OCI-LY3 (cell line): ENCODE measurements around the gene ARHGAP8.

Source experiments
- H2AFZ ChIP-seq: fragments of 200-600, 300-600 bp; shearing (Covaris generic); 2 replicates; pipeline ENCODE4 v1.6.0; 2014; ENCODE audit warnings: antibody characterized with exemption, low read depth, low read length
- H3K27ac ChIP-seq: fragments of 200-600, 300-600 bp; sonication (generic); 2 replicates; pipeline ENCODE4 v1.5.1; 2014; ENCODE audit warnings: mild to moderate bottlenecking, low read length, moderate library complexity, mixed read lengths
- H3K27me3 ChIP-seq: fragments of 200-600, 300-600 bp; sonication (generic); 2 replicates; pipeline ENCODE4 v1.6.1; 2014; ENCODE audit warnings: low read depth, low read length, mixed read lengths
- H3K36me3 ChIP-seq: fragments of 200-600, 300-600 bp; sonication (generic); replicated peaks from 2 replicates; pipeline ENCODE3; 2014; ENCODE audit warnings: low read depth, low read length, mixed read lengths
- H3K4me1 ChIP-seq: fragments of 300-600, 200-600 bp; sonication (generic); 2 replicates; pipeline ENCODE4 v1.6.1; 2014; ENCODE audit warnings: low read length, mixed read lengths
- H3K4me2 ChIP-seq: fragments of 200-600, 300-600 bp; sonication (generic); 2 replicates; pipeline ENCODE4 v1.6.1; 2014; ENCODE audit warnings: low read length, mixed read lengths
- H3K4me3 ChIP-seq: fragments of 300-600, 200-600 bp; sonication (generic); 2 replicates; pipeline ENCODE4 v1.5.1; 2014; ENCODE audit warnings: antibody characterized with exemption, mild to moderate bottlenecking, low read length, moderate library complexity
- H3K79me2 ChIP-seq: fragments of 300-600, 200-600 bp; shearing (Covaris generic); 2 replicates; pipeline ENCODE4 v1.6.1; 2014; ENCODE audit warnings: mild to moderate bottlenecking, low read length, mixed read lengths
- H3K9ac ChIP-seq: fragments of 300-600, 200-600 bp; shearing (Covaris generic); 2 replicates; pipeline ENCODE4 v1.6.0; 2014; ENCODE audit warnings: mild to moderate bottlenecking, low read length, moderate library complexity
- H3K9me3 ChIP-seq: fragments of 200-600, 300-600 bp; shearing (Covaris generic); 2 replicates; pipeline ENCODE4 v1.6.1; 2014; ENCODE audit warnings: low read length, mixed read lengths; ENCODE audit not compliant: insufficient read depth
- H4K20me1 ChIP-seq: fragments of 200-600, 300-600 bp; sonication (generic); 2 replicates; pipeline ENCODE4 v1.6.1; 2016; ENCODE audit warnings: low read length, mixed read lengths; ENCODE audit not compliant: insufficient read depth
- EZH2phosphoT487 ChIP-seq: fragments of 200-600 bp; shearing (Covaris generic); IDR thresholded peaks from 2 replicates; pipeline ENCODE4 v1.6.1; 2018; ENCODE audit warnings: antibody characterized with exemption, mixed run types, low read depth
- TF ChIP-seq, protein P1 (sequence below): fragments of 200-600, 300-600 bp; sonication (generic); IDR thresholded peaks from 2 replicates; pipeline ENCODE4 v1.5.1; 2014; ENCODE audit warnings: antibody characterized with exemption, low read length, low read depth

The ARHGAP8 gene

DNA sequence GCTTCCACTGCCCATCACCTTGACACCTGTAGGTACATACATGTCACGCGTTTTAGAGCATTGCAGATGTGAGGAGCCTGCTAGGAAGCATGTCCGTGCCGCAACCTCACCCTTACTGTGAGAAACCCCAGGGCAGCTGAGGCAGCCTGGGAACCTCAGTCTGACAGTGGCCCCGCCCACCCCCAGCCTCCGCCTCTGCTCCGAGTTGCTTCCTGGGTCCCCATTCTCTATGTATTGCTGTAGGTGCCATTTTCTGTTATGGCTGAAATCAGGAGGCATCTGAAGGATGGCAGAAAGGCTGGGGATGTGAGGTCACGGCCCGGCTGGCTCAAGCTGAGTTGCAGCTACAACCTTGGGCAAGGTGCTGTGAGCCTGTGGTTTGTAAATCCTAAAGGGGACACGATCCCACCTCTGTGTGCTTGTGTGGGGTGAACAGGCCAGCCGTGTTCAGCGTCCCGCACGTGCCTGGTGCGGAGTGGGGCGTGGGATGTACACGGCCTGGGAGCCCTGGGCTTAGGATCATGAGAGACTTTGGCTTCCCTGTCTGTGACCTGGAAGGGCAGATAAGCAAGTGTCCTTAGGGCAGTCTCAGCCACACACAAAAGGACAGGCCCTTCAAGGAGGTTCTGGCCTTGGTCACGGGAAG, 154.7 kb downstream of the ARHGAP8 start:
- Histone ChIP-seq H4K20me1 (no peaks in the 10 kb centered on the region; the same call in 1 of the 2 replicates), H3K4me3 (no peak overlapping the region), H3K4me1 (no peaks in the 10 kb centered on the region), H2AFZ (no peak overlapping the region), H3K27me3 (no peaks in the 10 kb centered on the region; the same call in 1 of the 2 replicates), H3K9me3 (no peaks in the 10 kb centered on the region), H3K36me3 (peaks cover under 1% of the 10 kb centered on the region), H3K4me2 (no peak overlapping the region), H3K27ac (no peak overlapping the region), H3K79me2 (no peaks in the 10 kb centered on the region), H3K9ac (no peak overlapping the region)
- no peak for TF ChIP-seq EZH2phosphoT487
- TF ChIP-seq, protein P1, sequence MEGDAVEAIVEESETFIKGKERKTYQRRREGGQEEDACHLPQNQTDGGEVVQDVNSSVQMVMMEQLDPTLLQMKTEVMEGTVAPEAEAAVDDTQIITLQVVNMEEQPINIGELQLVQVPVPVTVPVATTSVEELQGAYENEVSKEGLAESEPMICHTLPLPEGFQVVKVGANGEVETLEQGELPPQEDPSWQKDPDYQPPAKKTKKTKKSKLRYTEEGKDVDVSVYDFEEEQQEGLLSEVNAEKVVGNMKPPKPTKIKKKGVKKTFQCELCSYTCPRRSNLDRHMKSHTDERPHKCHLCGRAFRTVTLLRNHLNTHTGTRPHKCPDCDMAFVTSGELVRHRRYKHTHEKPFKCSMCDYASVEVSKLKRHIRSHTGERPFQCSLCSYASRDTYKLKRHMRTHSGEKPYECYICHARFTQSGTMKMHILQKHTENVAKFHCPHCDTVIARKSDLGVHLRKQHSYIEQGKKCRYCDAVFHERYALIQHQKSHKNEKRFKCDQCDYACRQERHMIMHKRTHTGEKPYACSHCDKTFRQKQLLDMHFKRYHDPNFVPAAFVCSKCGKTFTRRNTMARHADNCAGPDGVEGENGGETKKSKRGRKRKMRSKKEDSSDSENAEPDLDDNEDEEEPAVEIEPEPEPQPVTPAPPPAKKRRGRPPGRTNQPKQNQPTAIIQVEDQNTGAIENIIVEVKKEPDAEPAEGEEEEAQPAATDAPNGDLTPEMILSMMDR = no peak

DNA sequence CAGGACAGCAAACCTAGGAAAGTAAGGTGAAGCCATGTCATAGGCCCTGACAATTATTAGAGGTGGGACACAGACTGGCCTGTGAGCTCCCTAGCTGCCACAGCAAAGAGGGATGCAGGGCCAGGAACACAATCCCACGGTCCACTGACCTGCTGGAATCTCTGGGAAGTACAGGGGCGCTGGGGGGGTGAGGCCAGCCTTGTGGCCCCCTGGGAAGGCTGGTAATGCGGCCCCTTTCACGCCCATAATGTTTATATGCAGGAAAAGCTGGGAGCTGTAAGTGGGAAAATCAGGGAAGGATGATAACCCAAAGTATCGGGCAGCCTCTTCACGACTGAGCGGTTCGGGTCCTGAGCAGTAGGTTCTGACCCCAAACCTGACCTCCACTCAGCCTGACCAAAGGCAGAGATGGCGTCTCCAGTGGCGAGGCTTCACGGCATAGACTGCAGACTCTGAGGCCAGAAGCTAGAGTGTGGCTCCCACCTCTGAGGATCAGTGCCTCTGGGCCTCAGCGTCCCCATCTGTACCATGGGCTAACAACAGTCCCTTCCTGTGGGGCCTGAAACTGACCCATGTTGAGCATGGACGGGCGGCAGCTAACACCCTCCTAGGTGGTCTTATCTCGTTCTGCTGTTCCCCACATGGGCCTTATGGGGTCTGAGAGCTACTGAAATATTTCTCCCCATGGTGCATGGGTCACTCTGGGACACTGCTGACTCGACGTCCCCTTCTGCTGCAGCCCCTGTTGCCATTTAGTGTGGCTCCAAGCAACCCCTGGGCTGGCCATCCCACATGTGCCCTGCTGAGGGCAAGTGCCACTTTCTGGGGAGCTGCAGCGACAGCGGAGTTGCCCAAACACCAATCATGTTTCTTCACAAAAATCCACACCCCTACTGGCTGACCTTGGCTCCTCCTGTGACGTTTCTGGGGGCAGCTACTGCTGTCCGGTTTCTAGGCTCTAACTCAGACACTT, 155.7 kb downstream of the ARHGAP8 start:
- H3K79me2 ChIP-seq = no peaks in the 10 kb centered on the region
- H3K27me3 ChIP-seq = no peaks in the 10 kb centered on the region; the same call in 1 of the 2 replicates
- H3K4me2 ChIP-seq = no peak overlapping the region
- no peak overlapping the region for H2AFZ ChIP-seq
- H3K36me3 ChIP-seq = peaks cover 3% of the 10 kb centered on the region
- H3K27ac ChIP-seq = no peak overlapping the region
- no peak overlapping the region for H3K4me3 ChIP-seq
- TF ChIP-seq, protein P1 = no peak
- TF ChIP-seq EZH2phosphoT487 = no peak
- no peak overlapping the region for H3K9ac ChIP-seq
- H4K20me1 ChIP-seq = no peaks in the 10 kb centered on the region; the same call in 1 of the 2 replicates
- H3K4me1 ChIP-seq = no peaks in the 10 kb centered on the region
- H3K9me3 ChIP-seq = no peaks in the 10 kb centered on the region

DNA sequence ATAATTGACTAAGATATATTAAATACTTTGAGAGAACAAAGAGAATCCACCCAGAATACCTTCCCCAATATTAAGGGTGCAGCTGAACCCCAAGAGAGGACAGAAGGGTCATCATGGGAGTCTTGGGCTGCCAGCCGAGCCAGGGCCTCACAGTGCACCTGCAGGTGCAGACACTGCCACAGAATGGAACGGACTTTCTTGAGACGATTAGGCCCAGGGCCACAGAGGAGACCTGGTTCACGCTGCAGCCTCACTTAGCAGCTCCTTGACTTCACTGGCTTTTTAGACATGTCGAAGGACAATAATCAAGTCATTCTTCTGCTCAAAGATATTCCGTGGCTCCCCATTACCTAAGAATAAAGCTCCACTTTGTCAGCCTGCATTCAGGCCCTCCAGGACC, 156.9 kb downstream of the ARHGAP8 start:
- Histone ChIP-seq H4K20me1 (no peaks in the 10 kb centered on the region; the same call in 1 of the 2 replicates), H3K9me3 (no peaks in the 10 kb centered on the region), H3K36me3 (peaks cover 10% of the 10 kb centered on the region), H3K27me3 (no peaks in the 10 kb centered on the region; the same call in 1 of the 2 replicates), H3K27ac (no peak overlapping the region), H3K9ac (no peak overlapping the region), H3K4me1 (no peaks in the 10 kb centered on the region), H3K79me2 (no peaks in the 10 kb centered on the region), H2AFZ (no peak overlapping the region), H3K4me2 (no peak overlapping the region), H3K4me3 (no peak overlapping the region)
- TF ChIP-seq EZH2phosphoT487 = no peak
- TF ChIP-seq, protein P1 = no peak
